HG02759 (cell line): ENCODE measurements around the gene NUDT16L1.

ENCODE experiments used
- ATAC-seq: cut with Tn5 transposase; IDR thresholded peaks from one replicate; pipeline ENCODE4 v1.9.1; 2021; ENCODE audit warnings: mild to moderate bottlenecking, moderate library complexity; ENCODE audit not compliant: unreplicated experiment

Gene NUDT16L1

DNA sequence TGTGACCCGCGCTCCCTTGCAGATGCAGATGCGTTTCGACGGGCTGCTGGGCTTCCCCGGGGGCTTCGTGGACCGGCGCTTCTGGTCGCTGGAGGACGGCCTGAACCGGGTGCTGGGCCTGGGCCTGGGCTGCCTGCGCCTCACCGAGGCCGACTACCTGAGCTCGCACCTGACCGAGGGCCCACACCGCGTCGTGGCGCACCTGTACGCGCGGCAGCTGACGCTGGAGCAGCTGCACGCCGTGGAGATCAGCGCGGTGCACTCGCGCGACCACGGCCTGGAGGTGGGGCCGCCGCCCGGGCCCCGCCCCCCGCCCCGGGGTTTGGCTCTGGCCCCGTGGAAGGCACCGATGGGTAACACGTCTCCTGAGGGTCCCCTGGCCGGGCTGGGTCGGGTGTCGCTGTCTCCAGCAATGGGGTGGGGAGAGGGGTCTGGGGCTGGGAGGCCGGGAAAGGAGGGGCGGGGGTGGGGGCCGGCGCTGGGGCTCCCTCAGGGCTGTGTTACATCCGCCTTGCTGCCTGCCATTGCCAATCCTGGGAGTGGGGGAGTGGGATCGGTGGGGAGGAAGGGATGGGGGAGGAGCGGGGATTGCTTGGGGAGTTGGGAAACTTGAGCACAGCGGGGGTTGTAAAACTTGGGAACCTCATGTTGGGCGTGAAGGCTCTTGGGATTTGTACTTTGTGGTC lies 737 bp downstream of the NUDT16L1 start:
- peak; percentile 14 for ATAC-seq

DNA sequence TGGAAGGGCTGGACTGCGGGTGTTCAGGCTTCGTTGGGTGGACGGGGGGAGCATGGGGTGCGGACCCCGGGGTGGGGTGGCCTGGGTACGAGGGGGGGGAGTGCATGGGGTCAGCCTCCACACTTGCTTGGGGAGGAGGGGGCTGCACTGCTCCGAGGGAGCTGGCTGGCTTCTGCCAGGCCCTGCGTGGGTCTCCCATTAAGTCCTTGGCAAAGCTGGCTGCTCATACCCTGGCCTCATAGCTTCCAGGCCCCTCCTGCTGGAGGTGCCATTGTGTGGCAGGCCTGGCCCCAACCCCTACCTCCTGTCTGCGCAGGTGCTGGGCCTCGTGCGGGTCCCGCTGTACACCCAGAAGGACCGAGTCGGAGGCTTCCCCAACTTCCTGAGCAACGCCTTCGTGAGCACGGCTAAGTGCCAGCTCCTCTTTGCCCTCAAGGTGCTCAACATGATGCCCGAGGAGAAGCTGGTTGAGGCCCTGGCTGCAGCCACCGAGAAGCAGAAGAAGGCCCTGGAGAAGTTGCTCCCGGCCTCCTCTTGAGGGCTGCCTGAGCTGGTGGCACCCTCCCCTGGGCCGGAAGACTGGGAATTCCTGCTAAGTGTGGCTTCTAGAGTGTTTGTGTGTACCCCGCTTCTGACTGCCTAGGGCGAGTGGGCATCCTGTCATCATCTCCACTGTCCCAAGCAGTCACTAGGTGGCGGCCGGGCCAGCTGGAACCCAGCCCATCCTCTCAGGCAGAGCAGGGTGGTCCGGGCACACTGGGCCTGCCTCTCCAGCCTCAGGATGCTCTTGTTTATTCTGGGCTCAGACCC lies 1.5 kb downstream of the NUDT16L1 start:
- ATAC-seq = no peak

DNA sequence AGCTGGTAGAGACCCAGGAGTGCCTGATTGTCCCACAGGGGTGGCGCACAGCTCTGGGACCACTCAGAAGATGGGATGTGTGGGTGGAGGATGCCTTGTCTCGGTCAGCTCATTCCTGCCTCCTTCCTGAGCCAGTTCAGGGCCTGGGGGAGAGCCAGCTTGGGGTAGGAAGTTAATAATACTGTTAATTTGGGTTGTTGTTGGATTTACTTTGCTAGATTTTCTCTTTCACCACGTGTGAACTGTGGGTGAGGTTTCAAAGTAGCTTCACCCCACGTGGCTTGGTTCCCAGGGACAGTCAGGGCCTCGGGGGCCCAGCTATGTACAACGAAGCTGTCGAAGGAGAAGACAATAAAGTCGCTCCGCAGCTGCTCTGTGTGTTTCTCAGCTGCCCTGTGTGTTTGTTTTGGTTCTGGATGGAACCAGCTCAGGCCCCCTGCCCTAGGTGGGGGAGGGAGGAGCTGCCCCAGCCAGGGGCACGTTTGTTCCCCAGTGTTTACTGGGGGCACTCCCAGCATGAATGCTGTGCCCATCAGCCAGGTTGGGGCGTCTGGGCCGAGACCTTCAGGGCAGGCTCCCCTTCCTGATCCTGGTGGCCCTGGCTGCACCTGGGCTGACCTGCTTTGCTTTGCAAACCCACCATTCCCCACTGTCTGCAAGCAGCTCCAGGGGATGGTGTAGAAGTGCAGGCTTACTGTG lies 2.3 kb downstream of the NUDT16L1 start:
- no peak for ATAC-seq

DNA sequence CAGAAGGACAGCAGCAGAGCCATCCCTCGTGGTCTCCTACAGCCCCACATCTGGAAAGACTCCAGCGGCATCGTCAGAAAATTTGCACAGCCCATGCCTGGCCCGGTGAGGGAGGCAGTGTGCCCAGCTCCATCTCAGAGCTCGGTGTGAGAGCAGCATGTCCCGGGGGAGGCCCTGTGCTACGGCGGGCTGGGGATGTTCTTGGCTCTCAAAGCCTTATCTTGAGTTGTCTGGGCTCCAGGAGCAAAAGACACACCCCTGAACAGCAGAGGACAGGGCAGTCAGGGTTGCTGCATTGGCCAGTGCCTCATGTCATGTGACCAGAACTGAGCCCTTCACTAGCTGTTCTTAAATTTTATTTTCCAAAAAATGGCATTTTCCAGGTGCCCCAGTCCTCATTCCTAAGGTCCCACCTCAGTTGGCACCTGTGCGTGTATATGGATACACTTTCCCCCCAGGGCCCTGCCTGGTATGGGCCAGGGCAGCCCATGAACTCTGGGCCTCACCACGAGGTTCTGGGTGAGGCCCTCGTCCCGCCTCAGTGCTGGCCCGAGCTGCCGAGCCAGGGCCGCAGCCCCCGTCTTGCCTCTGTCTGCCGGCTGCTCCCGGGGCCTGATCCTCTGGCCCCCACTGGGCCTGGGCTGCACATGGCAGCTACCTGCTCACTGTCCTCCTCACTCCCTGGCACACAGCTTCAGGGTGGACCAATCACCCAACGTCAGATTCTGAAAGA lies 3.0 kb downstream of the NUDT16L1 start:
- ATAC-seq = no peak

DNA sequence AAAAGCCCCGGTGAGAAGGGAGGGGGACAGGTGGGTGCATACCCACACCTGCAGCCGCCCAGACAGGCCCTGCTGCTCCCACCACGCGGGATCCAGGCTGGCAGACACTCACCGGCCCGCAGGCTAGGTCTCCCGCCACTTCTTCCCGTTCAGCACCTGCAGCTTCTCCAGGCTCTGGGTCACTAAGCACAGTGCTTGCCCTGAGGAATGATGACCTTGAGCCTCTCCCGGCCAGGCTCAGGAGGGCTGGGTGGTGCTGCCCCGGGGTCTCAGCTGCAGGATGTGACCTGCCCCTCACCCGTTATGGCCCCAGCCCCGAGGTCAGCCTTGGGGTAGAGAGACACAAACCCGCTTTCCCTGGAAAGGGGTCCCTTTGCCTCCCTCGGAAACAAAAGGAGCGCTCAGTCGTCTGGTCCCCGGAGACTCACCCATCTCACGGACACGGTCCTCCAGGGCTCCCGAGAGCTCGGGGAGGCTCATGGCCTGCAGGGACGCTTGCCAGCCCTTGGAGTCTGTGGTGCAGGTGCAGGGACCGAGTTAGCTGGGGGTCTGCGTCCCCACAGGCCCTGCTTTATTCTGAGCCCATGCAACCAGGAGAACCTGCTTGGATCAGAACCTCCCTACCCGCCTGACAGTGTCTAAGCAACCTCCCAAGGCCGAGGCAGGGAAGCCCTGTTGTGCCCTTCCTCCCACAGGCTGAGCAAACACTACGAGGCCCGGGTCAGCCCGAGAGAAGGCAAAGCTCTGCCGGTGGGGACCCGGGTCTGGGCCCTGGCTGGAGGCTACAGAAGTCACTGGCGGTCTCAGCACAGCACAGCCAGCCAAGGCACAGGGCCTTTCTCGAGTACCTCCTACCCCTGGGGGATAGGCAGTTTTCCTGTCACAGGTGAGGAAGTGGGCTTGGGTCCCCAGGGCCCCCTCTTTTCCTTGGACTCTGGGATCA lies 3.8 kb downstream of the NUDT16L1 start:
- ATAC-seq = no peak

DNA sequence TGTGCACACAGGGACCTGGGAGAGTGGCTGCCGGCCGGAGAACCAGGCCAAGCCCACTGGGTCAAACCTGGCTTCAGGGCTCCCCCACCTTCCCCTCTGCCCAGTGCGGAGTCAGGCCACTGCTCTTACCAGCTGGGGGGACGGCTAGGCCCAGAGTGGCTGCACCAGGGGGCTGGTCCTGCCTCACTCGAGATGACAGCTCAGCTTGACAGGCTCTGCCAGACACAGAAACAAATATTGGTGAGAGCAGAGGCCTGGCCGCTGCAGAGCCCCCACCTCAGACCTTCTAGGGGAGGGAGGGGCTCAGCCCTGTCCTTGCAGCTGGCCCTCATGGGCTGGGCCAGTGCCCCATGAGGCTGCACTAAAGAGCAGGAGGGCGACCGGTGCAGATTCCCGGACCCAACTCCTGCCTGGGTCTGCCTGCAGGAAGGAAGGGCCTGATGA lies 4.5 kb downstream of the NUDT16L1 start:
- no peak for ATAC-seq

DNA sequence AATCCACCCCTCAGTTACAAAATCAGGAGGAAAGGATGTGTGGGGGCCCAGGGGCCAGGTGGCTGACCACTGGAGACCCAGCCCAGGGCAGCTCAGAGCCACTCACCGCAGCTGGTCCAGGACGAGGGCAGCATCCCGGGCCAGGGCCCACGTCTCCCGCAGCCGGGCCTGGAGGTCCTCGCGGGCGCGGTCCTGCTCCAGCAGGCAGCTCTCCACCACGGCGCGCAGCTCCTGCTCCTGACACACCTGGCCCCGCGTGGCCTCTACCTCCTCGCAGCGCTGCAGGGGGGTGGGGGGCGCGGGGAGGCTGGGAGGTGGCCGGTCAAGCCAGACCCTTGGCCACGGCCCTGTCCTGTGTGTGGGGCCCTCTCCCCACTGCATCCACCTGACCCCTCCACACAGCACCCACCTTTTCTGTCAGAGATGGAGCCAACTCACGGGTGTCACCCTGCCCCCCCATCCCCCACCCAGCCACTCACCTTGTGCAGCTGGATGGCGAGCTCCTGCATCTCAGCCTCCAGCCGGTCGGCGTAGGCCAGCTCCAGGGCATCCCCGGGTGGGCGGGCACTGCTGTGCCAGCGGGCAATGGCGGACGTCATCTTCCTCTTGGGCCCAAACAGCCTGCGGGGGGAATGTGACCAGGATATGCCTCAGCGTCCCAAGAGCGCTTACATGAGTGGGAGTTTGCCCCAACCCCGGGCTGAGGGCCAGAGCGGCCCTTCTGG lies 5.1 kb downstream of the NUDT16L1 start:
- ATAC-seq = no peak

DNA sequence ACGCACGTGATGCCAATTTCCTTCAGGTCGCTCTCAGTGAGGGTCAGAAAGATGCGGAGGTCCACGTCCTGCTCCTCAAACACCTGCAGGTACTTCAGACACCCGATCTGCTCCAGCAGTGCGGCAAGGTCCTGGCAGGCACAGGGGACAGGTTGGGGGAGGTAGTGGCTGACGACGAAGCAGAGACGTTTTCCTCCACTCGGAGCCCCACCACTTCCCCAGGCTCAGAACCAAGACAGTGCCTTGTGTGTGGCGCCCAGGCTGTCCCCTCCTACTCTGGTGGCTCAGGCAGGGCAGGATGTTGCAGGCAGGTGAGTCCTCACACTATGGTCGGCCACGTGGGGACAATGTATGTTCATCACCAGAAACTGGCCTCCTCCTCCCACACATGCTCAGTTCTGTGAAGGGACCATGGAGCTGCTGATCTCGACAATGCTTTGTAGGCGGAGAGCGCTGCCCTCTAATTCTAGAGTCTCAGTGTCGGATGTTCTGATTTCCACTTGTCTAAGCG lies 5.7 kb downstream of the NUDT16L1 start:
- no peak for ATAC-seq

DNA sequence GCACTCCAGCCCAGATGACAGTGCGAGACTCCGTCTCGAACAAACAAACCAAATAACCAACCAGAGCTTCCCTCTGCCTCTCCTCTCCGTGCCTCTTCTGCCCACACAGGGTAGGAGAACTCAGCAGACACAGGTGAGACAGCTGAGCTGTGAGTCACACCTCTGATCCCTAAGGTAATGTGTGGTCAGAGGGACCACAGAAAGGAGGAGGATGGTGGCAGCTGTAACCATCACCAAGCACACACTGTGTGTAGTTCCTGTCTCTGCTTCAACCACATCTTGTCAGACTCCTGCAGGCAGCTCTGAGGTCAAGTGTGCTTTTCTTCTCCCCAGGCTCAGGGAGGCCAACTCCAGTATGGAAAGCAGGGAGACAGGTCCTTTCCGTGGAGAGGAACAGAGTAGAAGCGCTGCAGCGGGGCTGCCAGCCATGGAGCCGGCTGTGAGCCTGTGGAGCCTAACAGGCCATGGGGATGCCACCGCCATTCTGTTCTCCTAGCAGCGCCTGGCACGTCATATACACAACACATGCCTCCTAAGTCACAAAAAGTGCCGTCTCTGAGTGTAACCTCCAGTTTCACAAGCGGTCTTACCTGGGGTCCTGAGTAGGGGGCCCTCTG lies 7.1 kb downstream of the NUDT16L1 start:
- ATAC-seq = no peak

DNA sequence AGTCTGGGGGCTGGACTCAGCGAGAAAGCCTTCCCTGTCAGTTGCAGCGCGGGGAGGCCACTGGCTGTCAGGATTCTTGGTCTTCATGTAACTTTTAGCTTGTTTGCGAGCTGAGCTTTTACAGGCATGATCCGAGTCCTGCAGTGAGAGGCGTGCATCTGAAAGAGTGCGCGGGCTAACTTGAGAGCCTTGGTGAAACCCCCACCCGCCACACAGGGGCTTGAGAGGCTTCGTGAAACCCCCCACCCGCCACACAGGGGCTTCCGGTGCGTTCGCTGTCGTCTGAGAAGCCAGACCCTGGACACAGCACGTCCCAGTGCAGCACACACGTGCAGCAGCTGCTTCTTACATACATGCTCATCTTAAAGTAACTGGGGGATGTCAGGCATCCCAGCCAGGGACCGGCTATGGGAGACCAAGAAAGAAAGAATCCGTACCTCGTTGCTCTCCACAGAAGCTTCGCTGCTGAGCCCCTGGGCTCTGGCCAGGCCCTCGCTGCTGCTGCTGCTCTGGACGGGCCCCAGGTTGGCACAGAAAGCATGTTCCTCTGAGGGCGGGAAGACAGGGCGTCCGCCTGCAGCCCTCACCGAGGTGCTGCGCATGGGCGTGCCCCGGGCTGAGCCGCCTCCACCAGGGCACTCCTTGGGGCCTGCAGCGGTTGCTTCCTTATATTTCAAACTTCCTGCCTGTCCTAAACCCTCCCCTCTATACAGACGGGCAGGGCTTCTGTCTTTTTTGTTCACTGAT lies 7.8 kb downstream of the NUDT16L1 start:
- no peak for ATAC-seq

DNA sequence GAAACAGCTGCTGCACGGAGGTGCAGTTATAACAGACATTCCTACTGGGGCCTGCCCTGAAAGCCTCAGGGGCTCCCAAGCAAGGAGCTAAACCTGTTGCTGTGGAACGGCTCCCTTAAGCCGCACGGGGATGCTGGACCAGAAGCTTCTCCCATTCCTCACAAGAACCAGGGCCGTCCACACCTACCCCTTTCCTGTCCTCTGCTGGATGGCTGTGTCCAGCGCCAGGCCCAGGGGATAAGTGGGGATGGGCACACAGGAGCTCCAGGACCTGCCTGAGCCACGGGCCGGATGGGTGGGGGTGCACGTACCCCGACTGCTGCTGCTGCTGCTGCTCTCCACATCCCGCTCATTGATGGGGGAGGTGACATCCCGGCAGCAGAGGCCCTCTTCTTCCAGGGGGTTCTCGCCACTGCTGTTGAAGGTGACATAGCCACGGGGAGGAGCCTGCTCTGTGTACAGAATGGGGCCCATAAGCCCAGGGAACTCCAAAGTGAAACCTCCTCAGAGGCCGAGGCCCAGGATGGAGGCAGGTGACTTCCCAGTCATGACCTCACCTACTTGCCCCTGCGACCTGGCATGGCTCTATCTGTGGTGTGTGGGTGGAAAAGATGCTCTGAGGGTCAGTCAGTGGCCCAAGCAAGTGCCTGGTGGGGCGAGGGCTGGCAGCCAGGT lies 8.6 kb downstream of the NUDT16L1 start:
- no peak for ATAC-seq

DNA sequence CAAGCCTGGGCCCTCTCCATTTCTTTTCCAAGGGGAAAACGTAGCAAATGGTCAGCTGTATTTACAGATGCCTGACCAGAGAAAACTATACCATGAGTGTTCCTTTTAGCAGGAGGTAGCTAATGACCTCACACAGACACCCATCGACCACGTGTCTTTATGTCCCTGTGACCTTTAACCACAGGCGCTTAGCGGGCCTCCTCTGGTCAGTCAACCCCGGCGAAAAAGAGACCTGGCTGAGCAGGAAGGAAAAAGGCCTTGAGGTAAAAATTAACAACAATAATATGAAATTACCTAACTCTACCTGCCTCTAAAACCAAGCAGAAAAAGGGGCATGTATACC lies 9.1 kb downstream of the NUDT16L1 start:
- ATAC-seq = no peak

DNA sequence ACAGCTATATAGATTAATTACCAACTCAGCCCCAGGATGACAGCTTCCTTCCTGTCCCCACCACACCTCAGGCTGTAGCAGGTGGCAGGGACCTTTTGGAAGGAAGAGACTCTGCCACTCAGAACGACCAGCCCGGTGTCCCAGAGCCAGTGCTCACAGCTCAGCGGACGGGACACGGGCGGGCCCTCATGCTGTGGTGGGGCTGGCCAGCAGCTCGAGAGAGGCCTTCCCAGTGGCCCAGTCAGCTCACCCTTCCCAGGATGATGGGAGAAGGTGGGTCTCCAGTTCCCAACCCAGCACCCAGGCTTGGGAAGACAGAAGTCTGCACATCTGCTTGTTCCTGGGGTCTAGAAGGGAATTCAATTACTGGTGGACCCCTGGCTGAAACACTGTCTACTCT lies 10.5 kb downstream of the NUDT16L1 start:
- no peak for ATAC-seq

DNA sequence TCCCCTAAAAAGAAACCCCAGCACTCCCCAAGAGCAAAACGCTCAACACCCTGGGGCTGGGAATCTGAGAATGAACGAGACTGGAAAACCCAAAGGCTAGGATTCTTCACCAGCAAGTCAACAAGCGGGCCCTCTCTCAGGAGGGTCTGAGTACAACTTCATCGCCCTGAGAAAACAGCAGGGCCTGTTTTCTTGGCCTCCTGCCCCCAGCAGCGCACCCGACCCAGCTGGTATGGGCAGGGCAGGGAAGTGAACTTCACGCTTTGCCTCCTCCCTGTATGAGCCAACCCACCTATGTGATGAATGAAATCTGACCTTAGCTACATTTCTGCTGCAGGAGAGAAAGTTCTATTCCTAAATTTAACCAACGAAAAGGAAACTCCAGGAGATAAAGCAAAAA lies 11.1 kb downstream of the NUDT16L1 start:
- ATAC-seq = no peak

DNA sequence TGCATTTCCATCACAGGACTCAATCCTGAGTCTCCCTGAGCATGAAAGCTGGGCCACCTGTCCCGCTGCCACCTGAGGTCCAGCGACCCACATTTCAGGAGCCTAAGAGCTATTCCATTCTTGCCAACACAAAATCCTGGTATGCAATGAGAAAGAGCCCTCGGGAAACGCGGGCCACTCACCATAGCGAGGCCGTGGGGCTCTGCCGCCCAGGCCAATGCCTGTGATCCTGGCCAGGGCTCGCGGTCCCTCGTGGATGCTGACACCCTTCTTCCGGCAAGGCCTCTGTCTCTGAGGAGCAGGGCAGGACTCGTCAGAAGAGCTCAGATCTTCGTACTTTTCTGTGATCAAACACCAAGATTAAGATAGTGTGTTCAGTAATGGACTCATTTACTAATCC lies 11.6 kb downstream of the NUDT16L1 start:
- no peak for ATAC-seq

DNA sequence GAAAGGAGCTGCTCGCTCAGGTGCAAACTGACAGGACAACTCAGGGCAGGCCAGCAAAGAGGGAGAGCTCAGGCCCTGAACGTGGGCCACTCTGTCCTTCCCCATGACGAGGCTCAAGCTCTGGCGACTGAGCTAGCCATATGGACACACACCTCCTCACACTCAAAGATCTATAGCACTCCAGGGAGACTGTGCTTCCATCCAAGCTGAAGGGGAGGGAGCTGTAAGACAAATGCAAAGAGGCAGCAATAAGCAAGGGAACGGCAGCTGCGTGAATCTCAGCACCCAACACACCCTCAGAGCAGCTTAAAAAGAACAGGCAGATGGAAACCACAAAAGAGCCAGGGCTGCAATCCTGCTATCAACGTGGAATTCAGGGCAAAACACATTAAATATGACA lies 13.5 kb downstream of the NUDT16L1 start:
- ATAC-seq = no peak

DNA sequence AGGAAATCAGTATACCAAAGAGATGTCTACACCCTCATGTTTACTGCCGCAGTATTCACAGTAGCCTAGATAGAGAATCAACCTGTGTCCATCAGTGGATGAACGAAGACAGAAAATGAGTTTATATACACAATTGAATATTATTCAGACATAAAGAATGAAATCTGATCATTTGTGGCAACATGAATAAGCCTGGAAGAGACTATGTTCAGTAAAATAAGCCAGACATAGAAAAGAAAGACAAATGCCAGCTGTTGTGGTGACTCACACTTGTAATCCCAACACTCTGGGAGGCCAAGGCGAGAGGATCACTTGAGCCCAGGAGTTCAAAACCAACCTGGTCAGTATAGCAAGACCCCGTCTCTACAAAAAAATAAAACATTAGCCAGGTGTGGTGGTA lies 16.1 kb downstream of the NUDT16L1 start:
- ATAC-seq = no peak
